Osteocyte (in vitro differentiated cells): ENCODE results near the gene HECW1. TPM values are rescaled to one million over a fixed set of nuclear protein-coding genes. Genes with fewer than 3 reads are reported as not detected.

Experiments used
- DNase-seq: peaks from one replicate; pipeline ENCODE4 v3.0.0; 2021; ENCODE audit warnings: mixed read lengths; ENCODE audit not compliant: unreplicated experiment; ENCODE audit errors: extremely low spot score
- H3K27ac Mint-ChIP-seq: one replicate; pipeline ENCODE4 v1.8.0; 2021; ENCODE audit warnings: mild to moderate bottlenecking, mixed read lengths; ENCODE audit not compliant: unreplicated experiment
- H3K27me3 Mint-ChIP-seq: one replicate; pipeline ENCODE4 v1.8.0; 2021; ENCODE audit warnings: mixed read lengths; ENCODE audit not compliant: unreplicated experiment
- H3K36me3 Mint-ChIP-seq: one replicate; pipeline ENCODE4 v1.8.0; 2021; ENCODE audit warnings: mixed read lengths; ENCODE audit not compliant: unreplicated experiment
- H3K4me1 Mint-ChIP-seq: one replicate; pipeline ENCODE4 v1.8.0; 2021; ENCODE audit warnings: mixed read lengths; ENCODE audit not compliant: unreplicated experiment
- H3K4me3 Mint-ChIP-seq: one replicate; pipeline ENCODE4 v1.8.0; 2021; ENCODE audit warnings: mild to moderate bottlenecking, moderate library complexity, mixed read lengths; ENCODE audit not compliant: unreplicated experiment
- H3K9me3 Mint-ChIP-seq: one replicate; pipeline ENCODE4 v1.8.0; 2021; ENCODE audit warnings: mixed read lengths; ENCODE audit not compliant: unreplicated experiment
- total RNA-seq: library from RNA; stranded (reverse); gene quantifications from 2 replicates; pipeline ENCODE4 v1.2.1, GENCODE V29; 2021
- TF ChIP-seq, protein P1 (sequence below): fragments of 200-600 bp; sonication (generic); IDR thresholded peaks from 2 replicates; pipeline ENCODE4 v1.5.0; 2021; ENCODE audit warnings: antibody characterized with exemption, mild to moderate bottlenecking, moderate library complexity

The HECW1 gene
- total RNA-seq, 1 donor from 2014 or later = 0.16 TPM

DNA sequence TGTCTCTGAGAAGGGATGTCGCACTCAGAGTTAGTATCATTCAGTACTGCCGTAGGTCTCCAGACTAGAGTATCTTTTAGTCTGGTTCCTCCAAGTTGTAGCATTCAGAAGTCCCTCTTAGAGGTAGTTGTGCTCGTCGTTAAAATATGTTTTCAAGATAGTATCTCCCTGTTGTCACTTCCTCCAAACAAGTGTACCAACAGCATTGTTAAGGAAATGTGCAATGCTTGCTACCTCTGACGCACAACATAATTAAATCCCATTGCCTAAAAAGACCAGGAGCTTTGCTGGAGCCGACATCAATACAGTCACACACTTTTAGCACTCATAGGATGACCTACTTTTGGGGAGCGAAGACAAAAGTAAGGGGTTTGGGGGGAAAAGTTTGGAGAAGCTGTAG lies 390.5 kb downstream of the HECW1 start:
- TF ChIP-seq, protein P1, sequence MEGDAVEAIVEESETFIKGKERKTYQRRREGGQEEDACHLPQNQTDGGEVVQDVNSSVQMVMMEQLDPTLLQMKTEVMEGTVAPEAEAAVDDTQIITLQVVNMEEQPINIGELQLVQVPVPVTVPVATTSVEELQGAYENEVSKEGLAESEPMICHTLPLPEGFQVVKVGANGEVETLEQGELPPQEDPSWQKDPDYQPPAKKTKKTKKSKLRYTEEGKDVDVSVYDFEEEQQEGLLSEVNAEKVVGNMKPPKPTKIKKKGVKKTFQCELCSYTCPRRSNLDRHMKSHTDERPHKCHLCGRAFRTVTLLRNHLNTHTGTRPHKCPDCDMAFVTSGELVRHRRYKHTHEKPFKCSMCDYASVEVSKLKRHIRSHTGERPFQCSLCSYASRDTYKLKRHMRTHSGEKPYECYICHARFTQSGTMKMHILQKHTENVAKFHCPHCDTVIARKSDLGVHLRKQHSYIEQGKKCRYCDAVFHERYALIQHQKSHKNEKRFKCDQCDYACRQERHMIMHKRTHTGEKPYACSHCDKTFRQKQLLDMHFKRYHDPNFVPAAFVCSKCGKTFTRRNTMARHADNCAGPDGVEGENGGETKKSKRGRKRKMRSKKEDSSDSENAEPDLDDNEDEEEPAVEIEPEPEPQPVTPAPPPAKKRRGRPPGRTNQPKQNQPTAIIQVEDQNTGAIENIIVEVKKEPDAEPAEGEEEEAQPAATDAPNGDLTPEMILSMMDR = no peak
- H3K9me3 Mint-ChIP-seq = no peaks in the 10 kb centered on the region
- no peaks in the 10 kb centered on the region for H3K36me3 Mint-ChIP-seq
- H3K27ac Mint-ChIP-seq = no peak overlapping the region
- H3K27me3 Mint-ChIP-seq = peaks cover 29% of the 10 kb centered on the region
- no peak for DNase-seq
- peaks cover 11% of the 10 kb centered on the region for H3K4me1 Mint-ChIP-seq
- H3K4me3 Mint-ChIP-seq = no peak overlapping the region

DNA sequence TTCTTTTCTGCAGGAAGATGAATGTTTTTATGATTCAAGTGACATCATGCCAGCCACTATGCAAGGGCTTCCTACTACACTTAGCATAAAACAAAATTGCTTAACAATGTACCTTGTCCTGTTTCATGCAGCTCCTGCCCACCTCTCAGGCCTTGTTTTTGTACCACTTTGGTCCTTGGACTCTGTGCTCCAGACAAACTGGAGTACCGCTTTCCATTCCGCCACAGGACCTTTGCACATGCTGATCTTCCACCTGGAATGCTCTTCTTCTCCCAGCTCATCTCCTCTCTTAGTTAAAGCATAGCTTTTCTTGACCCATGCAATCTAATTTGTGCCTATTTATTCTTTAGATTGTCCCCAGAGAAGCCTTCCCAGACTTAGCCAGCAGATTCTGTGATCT lies 393.0 kb downstream of the HECW1 start:
- Mint-ChIP-seq H3K27me3 (peaks cover 24% of the 10 kb centered on the region), H3K36me3 (no peaks in the 10 kb centered on the region), H3K4me1 (peaks cover 11% of the 10 kb centered on the region), H3K27ac (no peak overlapping the region), H3K4me3 (no peak overlapping the region), H3K9me3 (no peaks in the 10 kb centered on the region)
- DNase-seq = no peak
- TF ChIP-seq, protein P1 = no peak

DNA sequence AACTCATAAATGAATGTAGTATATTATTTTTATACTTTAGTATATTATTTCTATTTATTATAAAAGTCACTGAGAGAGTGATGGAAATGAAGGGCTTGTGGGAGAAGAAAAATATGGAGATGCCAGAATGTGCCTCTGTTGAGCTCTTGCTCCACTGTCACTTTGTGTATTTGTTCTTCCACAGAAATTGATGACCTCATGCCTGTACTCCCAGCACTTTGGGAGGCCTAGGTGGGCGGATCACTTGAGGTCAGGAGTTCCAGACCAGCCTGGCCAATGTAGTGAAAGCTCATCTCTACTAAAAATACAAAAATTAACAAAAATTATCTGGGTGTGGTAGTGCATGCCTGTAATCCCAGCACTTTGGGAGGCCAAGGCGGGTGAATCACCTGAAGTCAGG lies 394.0 kb downstream of the HECW1 start:
- no peak for DNase-seq
- no peaks in the 10 kb centered on the region for H3K9me3 Mint-ChIP-seq
- peaks cover 31% of the 10 kb centered on the region for H3K27me3 Mint-ChIP-seq
- no peak overlapping the region for H3K27ac Mint-ChIP-seq
- H3K4me3 Mint-ChIP-seq = no peak overlapping the region
- H3K4me1 Mint-ChIP-seq = peaks cover 7% of the 10 kb centered on the region
- TF ChIP-seq, protein P1 = no peak
- H3K36me3 Mint-ChIP-seq = no peaks in the 10 kb centered on the region

DNA sequence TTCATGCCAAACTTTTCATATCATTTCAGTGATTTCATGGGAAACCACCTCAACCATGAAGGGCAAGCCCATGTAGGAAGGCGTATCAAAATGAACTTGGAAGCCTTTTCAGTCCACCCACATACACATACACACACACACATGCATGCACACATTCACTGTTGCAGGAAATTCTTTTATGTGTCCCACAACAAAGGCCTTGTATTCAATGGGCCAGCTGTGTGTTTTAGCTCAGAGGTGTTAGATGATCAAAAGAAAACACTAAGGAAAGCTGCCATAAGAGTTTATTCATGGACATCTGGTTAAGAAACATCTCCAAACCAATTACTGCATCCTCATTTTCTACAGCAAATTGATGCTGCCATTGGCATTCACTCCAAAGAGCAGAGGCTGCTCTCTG lies 396.0 kb downstream of the HECW1 start:
- Mint-ChIP-seq H3K27me3 (peaks cover 35% of the 10 kb centered on the region), H3K4me3 (no peak overlapping the region), H3K4me1 (peaks cover 9% of the 10 kb centered on the region), H3K27ac (no peak overlapping the region), H3K36me3 (no peaks in the 10 kb centered on the region), H3K9me3 (no peaks in the 10 kb centered on the region)
- DNase-seq = no peak
- TF ChIP-seq, protein P1 = no peak

DNA sequence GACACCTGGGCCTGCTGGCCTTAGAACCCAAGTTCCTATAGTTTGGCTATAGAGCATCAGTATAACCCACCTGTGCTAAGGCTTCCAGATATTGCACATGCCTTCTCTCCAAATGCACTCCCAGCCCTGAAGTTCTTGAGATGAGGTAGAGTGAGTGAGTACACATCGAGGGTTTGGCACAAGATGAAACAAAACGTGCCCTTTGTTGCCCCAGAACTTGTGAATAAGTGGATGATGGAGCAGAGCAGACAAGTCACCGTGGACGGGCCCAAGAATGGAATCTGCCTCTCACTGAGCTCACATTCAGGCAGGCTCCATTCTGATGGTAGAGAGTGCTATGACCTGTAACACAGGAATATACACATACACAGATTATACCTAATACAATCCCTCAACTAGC lies 397.5 kb downstream of the HECW1 start:
- Mint-ChIP-seq H3K27me3 (peaks cover 35% of the 10 kb centered on the region), H3K9me3 (no peaks in the 10 kb centered on the region), H3K4me3 (no peak overlapping the region), H3K36me3 (no peaks in the 10 kb centered on the region), H3K27ac (no peak overlapping the region), H3K4me1 (peaks cover 14% of the 10 kb centered on the region)
- DNase-seq = no peak
- TF ChIP-seq, protein P1 = no peak
